GM12872 (cell line): Measurements from ENCODE around the gene BTBD9.

ENCODE experiments used
- CTCF ChIP-seq: IDR thresholded peaks from 3 replicates; pipeline ENCODE4 v1.5.1; 2011; ENCODE audit warnings: low read depth, mild to moderate bottlenecking, low read length, moderate library complexity; ENCODE audit not compliant: insufficient read depth

The BTBD9 gene

DNA sequence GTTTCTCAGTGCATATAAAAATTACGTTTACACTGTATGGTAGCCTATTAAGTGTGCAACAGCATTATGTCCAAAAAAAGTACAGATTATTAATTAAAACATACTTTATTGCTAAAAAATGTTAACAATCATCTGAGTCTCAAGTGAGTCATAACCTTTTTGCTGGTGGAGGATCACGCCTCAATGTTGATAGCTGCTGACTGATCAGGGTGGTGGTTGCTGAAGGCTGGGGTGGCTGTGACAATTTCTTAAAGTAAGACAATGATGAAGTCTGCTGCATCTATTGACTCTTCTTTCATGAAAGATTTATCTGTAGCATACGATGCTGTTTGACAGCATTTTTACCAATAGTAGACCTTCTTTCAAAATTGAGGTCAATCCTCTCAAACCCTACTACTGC lies 155.1 kb downstream of the BTBD9 start:
- TF ChIP-seq CTCF: no peak

DNA sequence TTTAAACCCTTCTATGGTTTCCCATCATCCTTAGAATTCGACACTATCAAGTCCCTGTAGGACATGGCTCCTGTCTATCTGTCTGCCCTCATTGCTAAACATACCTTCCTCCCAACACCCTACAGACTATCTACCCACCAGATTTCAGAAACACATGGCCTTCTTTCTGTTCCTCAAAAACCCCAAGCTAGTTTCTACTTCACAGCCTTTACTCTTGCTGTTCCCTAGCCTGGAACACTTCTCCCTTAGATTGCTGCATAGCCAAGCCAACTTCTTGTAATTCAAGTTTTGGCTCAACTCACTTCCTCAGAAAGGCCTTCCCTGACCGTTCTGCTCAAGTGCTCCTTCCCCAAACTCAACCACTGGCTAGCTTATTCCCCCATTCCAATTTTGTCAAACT lies 156.2 kb downstream of the BTBD9 start:
- no peak for TF ChIP-seq CTCF

DNA sequence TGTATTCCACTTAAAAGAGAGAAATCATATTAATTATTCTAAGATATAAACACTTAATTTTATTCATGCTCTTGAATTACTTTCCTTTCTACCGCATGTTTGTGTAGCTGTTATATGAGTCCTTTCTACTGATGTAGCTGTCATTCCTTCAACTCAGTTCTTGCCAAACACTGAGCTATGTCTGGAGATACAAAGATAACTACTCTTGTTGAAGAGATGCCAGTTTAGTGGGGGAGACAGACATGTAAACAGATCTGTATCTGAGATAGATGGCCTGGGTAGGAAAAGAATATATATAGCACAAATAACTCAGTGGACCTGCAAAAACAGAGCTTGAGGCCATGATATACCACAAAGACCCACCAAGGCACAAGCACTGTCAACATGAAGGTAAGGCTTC lies 157.3 kb downstream of the BTBD9 start:
- TF ChIP-seq CTCF: no peak

DNA sequence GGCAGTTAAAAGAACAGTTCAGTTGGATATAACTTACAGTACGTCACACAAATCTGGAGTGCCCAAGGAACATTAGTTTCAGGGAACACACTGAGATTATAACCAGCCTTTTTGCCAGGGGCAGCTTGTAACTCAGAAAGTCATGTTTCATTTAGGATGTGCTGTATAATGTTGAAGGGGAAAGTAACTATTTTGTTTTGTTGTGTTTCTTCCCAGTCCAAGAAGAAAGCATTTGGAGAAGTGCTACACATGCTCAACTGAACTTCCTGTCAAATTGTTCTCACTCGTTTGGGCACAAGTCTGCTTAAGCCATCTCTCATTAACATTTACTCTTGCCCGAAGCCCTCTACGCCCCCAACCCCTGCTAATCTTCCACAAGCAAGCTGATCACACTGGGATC lies 157.9 kb downstream of the BTBD9 start:
- no peak for TF ChIP-seq CTCF

DNA sequence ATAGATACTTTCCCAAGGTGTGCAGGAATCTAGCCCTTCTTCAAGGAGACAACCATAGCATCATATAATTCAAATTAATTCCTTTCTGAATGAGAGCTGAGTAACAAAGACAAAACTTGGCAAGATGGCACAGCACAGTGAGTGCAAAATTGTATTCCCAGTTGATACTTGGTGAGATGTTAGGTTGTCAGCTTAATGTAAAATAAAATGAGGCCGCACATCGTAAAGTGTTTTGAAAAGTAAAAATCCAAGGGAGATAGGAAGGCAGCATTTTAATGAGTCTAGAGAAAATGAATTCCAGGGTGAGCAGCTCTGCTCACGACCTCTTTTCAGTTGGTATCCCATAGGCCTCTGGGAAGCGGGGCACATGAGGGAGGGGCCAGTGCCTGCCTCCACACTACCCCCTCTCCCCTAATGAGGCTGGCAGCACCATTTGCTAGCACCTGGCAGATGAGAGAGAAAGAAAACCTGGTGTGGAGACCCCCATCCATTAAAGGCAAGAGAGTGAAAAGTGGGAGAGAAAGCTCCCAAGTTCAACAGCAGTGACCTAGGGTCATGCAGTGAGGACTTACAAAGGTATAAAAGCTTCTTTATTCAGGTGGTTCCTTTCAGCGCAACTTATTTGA lies 158.4 kb downstream of the BTBD9 start:
- no peak for TF ChIP-seq CTCF

GRCh38 chr6:38480036-38480435 lies 159.7 kb downstream of the BTBD9 start:
- TF ChIP-seq CTCF: no peak

GRCh38 chr6:38479331-38479730 lies 160.4 kb downstream of the BTBD9 start:
- TF ChIP-seq CTCF: no peak
